Endometrium (tissue), 2 donors: Measurements from ENCODE around the gene HYAL3.
"Not testable (repeated sequence)": the region's sequence is repeated elsewhere in the genome, so short reads cannot be mapped to it uniquely, and the experiment has no call there.

ENCODE experiments used
- FAIRE-seq: peaks from 2 replicates; lab custom pipeline; 2012; peaks lifted over from hg19 to GRCh38; lab: Jason Lieb, UNC
- donor health status: control.
- donor health status: control.

The HYAL3 gene

DNA sequence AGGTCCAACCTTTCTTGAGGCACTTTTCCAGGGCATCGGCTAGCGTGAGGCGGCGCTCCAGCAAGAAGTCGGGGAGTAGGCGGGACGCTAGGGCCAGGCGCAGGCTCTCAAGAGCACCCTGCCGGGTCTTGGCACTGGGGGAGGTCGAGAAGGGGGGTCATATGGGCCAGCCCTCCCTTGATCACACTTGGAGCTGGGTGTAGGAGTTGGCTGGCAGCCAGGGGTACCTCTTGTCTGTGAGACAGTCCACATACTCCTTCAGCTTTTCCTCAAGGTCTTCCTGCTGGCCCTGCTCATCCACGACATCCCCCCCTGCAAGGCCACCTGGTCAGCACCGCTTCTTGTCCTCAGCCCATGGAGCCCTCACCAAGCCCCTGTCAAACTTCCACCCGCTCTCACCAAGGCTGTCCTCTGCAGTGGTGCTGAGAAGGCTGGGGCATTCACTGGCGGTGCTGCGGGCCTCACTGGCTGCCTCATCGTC, 9.0 kb downstream of the HYAL3 start:
- no peak for FAIRE-seq

DNA sequence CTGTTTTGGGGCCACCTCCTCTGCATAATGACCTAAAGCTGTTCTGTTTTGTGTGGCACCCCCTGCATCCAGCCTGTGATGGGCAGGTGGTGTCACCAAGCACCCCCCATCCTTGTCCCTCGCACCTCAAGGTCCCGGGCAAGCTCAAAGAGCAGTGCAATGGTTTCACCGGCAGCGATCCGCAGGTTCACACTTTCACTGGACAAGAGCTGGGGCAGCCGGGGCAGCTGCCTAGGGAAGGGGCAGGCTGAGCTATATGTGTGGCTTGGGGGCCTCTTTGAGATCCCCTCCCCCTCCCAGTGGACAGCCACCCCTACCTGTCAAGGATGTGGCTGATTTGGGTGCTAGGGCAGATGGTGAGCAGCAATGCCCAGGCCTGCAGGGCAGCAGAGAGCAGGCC, 10.1 kb downstream of the HYAL3 start:
- FAIRE-seq = no peak

DNA sequence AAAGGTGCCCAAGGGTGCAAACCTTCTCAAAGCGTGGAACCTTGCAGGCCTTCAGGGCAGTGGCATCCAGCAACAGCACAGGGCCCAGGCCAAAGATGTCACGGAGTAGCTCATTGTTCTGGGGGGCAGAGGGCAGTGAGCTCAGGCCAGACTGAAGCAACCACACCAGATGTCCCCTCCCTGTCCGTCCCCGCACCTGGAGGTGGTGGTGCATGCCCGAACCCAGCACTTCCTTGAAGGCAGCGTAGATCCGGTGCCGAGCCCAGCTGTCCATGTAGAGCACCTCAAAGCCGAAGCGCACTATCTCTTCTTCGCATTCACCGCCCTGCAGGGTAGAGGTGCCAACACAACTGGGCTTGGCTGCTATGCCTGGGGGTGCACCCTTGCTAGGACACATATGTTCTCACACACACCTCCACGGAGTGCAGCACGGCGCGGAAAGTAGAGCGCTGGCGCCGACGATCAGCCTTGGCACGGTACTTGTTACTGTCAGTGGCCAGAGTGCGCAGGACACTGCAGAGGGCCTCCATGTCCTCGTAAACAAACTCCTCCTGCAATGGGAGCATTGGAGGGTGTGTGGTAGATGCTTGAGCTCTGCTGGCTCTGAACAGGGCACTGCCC, 10.7 kb downstream of the HYAL3 start:
- no peak for FAIRE-seq

DNA sequence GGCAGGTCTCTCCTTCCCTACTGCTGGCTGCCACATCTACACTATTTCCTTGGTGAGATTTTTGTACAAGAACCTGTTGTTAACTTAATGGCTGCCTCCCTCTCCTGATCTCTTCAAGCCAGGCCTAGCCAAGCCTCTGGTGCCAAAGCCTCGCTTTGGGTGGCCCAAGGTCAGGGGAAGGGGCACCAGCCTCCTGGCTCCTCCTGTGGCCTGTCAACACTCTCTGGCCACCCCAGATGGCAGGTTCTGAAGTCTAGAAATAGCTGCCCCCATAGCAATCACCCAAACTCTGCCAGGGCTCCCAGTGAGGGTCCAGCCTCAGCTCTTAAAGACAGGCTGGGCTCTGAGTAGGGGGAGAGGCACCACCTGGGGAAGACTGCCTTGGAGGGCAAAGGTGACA, 11.9 kb downstream of the HYAL3 start:
- no peak for FAIRE-seq

DNA sequence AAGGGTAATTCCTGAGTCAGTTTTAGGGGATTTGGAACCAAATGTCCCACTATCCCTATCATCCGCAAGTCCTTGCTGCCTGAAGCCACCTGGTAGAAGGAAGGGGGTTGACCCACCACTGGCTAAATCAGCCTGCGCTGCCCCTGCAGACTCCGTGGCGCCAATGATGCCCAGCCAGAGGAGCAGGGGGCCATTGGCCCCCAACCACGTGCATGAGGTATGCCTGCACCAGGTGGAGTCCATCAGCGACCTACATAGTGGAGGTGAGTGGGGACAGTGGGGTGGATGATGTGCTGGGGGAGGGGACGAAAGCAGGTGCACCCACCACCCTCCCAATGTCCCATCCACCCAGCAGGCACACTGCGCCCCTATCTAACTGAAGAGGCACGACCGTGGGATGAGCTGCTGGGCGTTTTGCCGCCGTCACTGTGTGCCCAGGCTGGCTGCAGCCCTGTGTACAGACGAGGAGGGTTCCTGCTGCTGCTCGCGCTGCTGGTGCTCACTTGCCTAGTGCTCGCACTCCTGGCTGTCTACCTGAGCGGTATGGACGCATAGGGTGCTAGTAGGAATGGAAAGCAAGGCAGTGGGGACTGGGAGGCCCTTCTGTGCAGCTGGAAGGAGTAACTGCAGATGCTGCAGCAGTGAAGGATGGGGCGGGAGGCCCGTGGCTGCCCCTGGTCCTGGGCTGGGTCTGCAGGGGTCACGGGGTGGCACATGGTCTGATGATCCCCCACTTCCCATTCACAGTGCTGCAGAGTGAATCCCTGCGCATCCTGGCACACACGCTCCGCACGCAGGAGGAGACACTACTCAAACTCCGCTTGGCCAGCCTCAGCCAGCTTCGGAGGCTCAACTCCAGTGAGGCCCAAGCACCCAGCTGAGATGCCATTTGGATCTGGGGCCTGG, 12.6 kb downstream of the HYAL3 start:
- FAIRE-seq = no peak

DNA sequence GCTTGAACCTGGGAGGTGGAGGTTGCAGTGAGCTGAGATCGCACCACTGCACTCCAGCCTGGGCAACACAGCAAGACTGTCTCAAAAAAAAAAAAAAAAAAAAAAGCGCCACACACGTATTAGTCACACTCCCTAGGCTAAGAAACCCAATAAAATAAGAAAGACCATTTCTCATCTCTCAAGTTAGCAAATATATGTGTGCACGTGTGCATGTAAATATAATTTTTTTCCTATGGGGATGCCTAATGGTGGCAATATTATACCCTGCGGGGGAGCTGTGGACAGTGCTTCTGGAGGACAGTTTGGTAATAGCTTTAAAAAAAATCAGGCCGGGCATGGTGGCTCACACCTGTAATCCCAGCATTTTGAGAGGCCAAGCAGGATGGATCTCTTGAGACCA, 15.1 kb downstream of the HYAL3 start:
- not testable (repeated sequence) for FAIRE-seq

DNA sequence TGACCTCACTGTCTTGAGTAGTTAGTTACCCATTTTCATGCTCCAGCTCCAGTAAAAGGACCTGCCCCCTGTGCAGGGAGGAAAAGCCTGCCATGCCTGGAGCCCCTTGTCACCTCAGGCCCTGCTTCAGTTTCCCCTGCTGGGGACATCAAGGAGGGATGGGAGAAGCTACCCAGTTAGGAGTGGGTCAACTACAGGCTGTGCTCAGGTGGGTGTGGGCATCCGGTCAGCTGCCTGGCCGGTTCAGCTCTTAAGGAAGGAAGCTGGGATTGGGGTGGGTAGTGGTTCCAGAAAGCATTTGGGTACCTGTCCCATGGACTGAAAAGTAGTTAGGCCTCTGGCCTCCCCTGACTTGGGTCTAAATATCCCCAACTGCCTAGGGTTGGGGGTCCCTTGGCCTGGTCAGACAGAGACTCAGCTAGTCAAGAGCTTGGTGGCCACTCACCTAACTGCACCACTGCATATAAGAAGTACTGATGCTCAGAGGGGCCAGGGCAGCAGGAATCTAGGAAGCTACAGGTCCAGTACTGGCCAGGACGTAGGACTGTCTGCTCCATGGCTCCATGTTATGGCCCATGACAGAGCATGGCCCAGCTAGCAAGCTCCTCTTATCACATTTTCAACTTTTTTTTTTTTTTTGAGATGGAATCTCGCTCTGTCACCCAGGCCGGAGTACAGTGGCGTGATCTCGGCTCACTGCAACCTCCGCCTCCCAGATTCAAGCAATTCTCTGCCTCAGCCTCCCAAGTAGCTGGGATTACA, 19.8 kb downstream of the HYAL3 start:
- FAIRE-seq = no peak

DNA sequence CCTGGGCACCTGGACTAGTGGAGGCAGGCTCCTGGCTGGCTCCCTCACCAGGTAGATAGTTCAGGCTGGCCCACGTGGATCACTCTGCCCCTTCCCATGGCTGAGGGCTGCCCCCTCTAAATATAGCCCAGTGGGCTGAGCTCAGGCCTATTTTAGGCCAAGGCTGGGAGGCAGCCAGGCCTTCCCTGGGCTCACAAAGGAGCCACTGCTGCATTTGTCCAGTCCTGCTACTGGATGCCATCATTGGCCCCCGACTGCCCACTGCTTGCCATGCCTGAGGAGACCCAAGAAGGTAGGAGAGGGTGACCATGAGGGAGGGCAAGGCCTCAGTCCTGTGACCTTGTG, 20.4 kb downstream of the HYAL3 start, which contains the start of gene LSMEM2:
Gene LSMEM2 (plus strand): TSS at position 208 of the 345 bp plus-strand sequence. CDS start 27 bp downstream, at position 235.
- FAIRE-seq = no peak

DNA sequence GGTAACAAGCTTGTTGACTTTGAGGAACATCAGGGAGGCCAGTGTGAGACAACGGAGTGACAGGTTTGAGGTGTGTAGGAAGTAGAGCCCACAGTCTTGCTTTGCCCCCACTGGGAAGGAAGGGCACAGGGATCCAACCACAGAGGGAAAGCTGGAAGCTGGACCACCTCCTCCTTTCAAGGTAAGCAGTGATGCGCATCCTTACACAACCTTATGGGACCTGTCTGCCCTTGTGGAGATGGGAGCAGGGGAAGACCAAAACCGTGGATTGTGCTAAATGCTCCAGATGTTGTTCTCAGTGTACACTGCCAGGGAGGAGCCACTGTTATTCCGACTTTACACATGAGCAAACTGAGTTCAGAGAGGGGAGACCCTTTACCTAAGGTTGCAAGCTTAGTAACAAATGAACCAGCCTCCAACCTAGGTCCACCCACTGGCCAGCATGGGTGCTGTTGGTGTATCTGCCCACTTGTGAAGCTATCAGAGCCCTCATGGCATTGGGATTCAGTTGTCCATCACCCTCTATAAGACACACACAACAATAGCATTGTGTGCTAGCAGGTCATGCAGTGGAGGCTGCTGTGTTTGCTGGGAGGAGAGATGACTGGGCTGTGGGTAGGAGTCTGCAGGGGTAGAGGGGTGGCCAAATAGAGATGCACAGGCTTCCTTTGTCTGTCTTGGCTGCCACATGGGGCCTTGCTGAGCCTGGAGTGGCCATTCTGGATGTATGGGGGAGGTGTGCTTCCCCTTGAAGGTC, 20.9 kb downstream of the HYAL3 start:
- FAIRE-seq = no peak

DNA sequence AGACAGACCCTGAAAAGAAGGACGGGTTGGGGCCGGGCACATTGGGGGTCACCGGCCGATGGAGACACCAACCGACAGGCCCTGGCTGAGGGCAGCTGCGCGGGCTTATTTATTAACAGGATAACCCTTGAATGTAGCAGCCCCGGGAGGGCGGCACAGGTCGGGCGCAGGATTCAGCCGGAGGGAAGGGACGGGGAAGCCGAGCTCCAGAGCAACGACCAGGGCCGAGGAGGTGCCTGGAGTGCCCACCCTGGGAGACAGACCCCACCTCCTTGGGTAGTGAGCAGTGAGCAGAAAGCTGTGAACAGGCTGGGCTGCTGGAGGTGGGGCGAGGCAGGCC, 22.5 kb downstream of the HYAL3 start:
- no peak for FAIRE-seq

DNA sequence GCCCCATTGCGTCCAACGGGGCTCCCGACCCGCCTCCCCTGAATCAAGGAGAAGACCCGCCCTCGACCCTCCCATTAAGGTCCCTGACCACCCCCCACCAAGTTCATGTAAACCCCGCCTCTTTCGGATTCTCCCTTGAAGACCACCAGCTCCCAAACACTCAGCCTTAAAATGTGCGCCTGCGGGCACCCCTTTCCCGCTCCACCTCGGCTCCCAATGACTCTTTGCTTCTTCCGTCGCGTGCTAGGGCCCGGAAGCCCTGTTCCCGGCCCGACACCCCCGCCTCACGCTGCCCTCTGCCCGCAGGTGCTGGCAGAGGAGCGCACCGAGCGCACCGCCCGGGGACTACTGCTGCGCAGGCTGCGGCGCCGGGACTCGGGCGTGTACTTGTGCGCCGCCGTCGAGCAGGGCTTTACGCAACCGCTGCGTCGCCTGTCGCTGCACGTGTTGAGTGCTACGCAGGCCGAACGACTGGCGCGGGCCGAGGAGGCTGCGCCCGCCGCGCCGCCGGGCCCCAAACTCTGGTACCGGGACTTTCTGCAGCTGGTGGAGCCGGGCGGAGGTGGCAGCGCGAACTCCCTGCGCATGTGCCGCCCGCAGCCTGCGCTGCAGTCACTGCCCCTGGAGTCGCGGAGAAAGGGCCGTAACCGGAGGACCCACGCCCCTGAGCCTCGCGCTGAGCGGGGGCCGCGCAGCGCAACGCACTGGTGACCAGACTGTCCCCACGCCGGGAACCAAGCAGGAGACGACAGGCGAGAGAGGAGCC, 23.0 kb downstream of the HYAL3 start:
- FAIRE-seq = no peak

DNA sequence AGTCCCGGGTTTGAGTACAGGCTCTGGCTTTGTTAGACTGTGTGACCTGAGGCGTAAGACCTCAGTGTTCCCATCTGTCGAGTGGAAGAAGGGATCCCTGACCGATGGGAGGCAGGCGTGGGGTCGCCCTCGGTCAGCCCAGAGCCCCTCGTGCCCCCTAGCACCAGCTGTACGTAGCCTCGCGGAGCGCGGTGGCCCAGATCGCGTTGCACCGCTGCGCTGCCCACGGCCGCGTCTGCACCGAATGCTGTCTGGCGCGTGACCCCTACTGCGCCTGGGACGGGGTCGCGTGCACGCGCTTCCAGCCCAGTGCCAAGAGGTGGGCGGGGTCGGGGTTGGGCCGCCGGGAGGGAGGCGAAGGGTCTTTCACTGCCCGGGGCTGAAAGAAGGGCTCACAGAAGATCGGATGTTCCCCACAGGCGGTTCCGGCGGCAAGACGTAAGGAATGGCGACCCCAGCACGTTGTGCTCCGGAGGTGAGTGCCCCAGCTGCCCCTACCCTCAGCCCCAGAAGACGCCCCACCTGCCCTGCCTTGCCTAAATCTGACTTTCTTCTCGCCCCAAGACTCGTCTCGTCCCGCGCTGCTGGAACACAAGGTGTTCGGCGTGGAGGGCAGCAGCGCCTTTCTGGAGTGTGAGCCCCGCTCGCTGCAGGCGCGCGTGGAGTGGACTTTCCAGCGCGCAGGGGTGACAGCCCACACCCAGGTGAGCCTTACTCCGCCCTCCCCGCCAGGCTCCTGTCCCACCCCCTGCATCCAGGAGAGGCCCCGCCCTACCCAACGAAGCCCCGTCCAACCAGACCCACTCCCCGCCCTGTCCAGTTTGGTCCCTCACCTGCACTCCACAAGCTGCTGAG, 23.8 kb downstream of the HYAL3 start:
- no peak for FAIRE-seq

DNA sequence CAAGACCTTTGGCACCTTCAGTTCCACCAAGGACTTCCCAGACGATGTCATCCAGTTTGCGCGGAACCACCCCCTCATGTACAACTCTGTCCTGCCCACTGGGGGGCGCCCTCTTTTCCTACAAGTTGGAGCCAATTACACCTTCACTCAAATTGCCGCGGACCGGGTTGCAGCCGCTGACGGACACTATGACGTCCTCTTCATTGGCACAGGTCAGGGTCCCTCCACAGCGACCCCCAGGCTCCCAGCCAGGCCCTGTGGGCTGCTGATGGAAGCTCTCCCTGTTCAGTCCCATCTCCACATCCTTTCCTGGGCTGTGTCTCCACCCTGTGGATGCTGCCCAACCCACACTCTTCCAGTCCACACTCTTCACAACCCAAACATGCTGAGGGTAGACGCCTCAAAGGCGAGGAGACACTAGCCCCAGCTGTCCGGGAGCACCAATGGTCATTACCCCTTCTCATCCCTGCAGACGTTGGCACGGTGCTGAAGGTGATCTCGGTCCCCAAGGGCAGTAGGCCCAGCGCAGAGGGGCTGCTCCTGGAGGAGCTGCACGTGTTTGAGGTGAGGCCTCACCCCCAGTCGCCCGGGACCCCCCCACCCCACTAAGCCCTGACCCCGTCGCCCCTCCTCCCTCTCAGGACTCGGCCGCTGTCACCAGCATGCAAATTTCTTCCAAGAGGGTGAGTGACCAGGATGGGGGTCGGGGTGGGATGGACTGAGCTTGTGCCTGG, 24.7 kb downstream of the HYAL3 start:
- no peak for FAIRE-seq

DNA sequence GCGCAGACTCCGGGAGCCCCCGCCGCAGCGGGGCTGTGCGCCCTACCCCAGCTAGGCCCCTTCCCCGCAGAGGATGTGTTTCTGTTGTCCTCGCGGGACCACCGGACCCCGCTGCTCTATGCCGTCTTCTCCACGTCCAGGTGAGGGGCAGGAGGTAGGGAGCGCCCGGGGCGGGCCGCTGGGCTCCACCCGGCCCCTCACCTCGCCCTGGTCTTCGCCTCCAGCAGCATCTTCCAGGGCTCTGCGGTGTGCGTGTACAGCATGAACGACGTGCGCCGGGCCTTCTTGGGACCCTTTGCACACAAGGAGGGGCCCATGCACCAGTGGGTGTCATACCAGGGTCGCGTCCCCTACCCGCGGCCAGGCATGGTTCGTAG, 25.5 kb downstream of the HYAL3 start:
- FAIRE-seq = no peak

DNA sequence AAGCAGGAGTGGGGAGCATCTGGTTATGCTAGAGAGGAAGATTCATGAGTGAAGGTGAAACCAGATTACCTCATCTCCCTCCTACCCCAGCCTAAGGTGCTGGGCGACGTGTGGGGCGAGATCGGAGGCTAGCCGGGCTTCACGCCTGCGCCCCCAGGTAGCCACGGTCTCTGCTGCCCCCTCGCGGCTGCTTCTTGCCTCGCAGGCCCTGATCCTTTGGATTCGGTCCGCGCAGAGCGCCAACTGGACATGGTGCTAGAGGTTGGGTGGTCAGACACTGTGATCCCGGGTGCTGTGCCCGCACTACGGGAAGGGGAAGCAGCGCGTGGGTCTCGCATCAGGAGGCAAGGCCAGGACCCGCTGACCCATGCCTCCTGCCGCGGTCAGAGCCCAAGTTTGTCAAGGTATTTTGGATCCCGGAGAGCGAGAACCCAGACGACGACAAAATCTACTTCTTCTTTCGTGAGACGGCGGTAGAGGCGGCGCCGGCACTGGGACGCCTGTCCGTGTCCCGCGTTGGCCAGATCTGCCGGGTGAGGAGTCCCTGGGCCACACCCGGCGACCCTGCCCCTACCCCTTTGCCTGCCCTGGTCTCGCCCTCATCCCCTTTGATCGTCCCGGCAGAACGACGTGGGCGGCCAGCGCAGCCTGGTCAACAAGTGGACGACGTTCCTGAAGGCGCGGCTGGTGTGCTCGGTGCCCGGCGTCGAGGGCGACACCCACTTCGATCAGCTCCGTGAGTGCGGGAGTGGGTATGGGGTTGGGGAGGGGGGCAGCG, 26.1 kb downstream of the HYAL3 start:
- FAIRE-seq = no peak

DNA sequence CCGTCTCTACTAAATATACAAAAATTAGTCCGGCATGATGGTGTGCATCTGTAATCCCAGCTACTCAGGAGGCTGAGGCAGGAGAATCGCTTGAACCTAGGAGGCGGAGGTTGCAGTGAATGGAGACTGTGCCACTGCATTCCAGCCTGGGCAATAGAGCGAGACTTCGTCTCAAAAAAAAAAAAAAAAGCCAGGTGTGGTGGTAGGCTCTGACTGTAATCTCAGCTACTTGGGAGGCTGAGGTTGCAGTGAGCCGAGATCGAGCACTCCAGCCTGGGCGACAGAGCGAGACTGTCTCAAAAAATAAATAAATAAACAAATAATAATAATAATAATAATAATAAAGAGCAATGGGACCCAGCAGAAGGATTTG, 26.7 kb downstream of the HYAL3 start:
- FAIRE-seq = not testable (repeated sequence)

DNA sequence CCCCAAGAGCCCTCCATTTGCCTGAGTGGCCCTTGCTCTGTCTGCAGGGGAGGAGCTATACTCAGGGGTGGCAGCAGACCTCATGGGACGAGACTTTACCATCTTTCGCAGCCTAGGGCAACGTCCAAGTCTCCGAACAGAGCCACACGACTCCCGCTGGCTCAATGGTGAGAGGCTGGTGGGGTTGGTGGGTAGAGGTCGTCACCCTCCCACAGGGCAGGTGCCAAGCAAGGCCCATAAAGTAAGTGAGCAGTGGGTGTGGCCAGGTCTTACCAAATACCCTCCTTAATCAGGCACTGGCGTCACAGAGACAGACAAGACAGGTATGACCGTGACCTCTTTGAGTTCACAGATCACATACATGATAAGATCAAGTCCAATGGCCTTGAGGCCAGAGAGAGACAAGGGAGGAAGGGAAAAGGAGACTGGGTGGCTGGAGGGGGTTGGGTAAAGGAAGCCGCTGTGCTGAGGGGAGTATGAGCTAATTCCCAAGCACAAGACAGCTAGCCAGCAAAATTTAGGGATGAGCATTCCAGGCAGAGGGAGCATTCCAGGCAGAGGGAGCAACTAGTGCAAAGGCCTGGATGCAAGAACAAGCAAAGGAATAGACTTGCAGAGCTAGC, 27.8 kb downstream of the HYAL3 start:
- no peak for FAIRE-seq

DNA sequence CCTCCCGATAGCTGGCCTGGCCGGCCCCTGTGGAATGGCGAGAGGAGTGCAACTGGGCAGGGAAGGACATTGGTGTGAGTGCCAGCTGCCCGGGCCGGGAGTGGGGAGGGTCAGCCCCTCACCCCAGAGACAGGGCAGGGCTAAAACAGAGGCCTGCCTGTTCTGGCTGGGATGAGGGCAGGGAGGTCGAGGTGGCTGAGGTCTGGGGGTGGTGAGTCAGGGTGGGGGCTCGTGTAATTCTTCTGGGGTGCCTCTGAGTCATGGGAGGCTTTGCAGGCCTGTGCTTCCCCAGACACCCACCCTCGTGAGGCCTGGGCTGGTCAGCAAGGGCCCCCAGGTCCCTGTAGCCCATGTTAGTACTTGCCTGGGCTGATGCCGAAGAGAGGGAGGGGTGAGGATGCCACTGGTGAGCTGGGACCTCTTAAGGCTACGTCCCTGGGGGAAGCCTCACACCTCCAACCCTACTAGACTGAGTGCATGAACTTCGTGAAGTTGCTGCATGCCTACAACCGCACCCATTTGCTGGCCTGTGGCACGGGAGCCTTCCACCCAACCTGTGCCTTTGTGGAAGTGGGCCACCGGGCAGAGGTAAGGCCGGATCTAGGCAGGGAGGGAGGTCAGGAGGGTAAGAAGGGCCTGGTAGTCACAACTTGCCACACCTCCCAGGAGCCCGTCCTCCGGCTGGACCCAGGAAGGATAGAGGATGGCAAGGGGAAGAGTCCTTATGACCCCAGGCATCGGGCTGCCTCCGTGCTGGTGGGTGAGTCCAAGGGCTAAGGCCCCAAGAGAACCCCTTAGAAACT, 28.6 kb downstream of the HYAL3 start:
- no peak for FAIRE-seq
